BLaER1 (cell line): ENCODE results near the gene PPARG.

ENCODE experiments used
- H3K27ac ChIP-seq: shearing (Covaris generic); formaldehyde crosslinking; 2 replicates; pipeline ENCODE4 v1.8.1; 2022
- H3K27me3 ChIP-seq: shearing (Covaris generic); formaldehyde crosslinking; 2 replicates; pipeline ENCODE4 v1.8.1; 2022
- H3K36me3 ChIP-seq: shearing (Covaris generic); formaldehyde crosslinking; 2 replicates; pipeline ENCODE4 v1.8.1; 2022
- H3K4me1 ChIP-seq: shearing (Covaris generic); formaldehyde crosslinking; 2 replicates; pipeline ENCODE4 v1.8.1; 2022
- H3K4me2 ChIP-seq: shearing (Covaris generic); formaldehyde crosslinking; 2 replicates; pipeline ENCODE4 v1.8.1; 2022
- H3K4me3 ChIP-seq: shearing (Covaris generic); formaldehyde crosslinking; 2 replicates; pipeline ENCODE4 v1.8.1; 2022
- H3K9ac ChIP-seq: shearing (Covaris generic); formaldehyde crosslinking; 2 replicates; pipeline ENCODE4 v1.8.1; 2022
- H3K9me3 ChIP-seq: shearing (Covaris generic); formaldehyde crosslinking; 2 replicates; pipeline ENCODE4 v1.8.1; 2022
- H4K20me1 ChIP-seq: shearing (Covaris generic); formaldehyde crosslinking; 2 replicates; pipeline ENCODE4 v1.8.1; 2022
- Cebpa-rat ChIP-seq: shearing (Covaris generic); IDR thresholded peaks from 2 replicates; pipeline ENCODE4 v1.8.1; 2022

PPARG gene

DNA sequence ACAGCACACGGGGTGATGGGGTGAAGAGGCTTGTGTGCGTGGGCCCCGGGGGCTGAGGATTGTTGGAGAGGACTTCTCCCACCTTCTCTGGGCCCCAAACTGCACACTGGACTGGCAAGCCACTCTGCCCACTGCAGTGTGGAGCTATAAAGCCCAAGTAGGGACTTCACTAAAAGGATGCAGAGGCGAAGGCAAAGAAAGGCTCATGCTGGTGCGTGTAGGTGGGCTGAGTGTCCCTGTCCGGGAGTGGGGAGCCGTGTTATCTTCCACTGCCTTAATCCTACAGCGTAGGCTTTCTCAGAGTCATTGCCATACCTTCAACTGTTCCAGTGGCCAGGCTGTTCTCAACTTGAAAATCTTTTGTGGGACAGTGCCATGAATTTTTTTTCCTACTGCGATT is 3.9 kb downstream of the PPARG start:
- Histone ChIP-seq H3K4me1 (no peaks in the 10 kb centered on the region), H3K9ac (no peak overlapping the region), H3K4me2 (no peak overlapping the region), H3K27ac (no peak overlapping the region), H3K27me3 (peaks cover 12% of the 10 kb centered on the region), H3K4me3 (no peak overlapping the region), H3K36me3 (no peaks in the 10 kb centered on the region), H4K20me1 (no peaks in the 10 kb centered on the region), H3K9me3 (peaks cover 10% of the 10 kb centered on the region)
- TF ChIP-seq Cebpa-rat: no peak

DNA sequence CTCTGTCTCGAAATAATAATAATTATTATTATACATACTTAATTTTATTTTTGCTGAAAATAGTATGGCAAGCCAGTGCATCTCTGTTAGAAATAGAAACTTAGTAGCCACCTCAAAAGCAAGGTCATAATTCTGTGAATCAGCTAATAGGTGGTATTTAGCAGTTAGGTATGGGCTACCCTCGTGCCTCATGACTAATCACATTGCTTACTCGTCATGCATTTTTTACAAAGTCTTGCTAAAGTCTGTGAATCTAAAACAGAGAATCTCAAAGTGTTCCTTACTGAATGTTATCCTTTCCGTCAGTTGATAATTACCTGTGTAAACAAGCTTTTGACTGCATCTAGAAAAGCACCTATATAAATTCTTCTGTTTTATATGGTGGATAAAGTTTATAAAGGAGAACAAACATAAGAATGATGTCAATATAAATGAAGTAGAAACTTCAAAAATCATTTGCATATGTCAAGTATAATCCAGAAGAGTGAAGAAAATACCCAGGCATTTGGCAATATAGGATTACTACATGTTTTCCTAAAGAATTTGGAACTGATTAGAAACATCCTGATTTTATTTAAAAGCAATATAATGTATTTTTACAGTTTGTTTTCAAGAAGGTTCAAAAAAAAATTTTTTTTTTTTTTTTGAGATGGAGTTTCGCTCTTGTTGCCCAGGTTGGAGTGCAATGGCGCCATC is 6.2 kb downstream of the PPARG start:
- Histone ChIP-seq H3K4me3 (no peak overlapping the region), H4K20me1 (no peaks in the 10 kb centered on the region), H3K9me3 (no peaks in the 10 kb centered on the region), H3K4me1 (no peaks in the 10 kb centered on the region), H3K9ac (no peak overlapping the region), H3K36me3 (no peaks in the 10 kb centered on the region), H3K4me2 (no peak overlapping the region), H3K27me3 (no peaks in the 10 kb centered on the region), H3K27ac (no peak overlapping the region)
- TF ChIP-seq Cebpa-rat: no peak

DNA sequence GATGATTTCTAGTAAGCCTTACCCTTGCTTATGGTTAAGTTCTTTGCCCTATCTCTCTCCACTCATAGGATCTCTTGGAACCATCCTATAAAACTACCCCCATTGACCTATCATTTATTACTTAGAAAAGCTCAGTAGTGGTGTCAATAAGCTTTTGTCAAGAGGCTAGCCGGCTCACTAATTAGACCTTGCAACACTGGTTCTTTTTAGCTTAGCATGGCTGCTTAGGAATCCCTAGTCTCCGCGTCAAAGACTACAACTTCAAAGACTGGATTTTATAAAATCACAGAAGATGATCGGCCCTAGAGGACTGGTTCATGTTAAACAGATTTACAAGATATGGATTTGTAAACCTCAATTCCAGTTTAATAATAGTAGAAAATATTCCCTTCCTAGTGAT is 7.6 kb downstream of the PPARG start:
- no peak overlapping the region for H3K27ac ChIP-seq
- no peak overlapping the region for H3K9ac ChIP-seq
- H3K4me2 ChIP-seq: no peak overlapping the region
- H3K4me3 ChIP-seq: no peak overlapping the region
- no peak for TF ChIP-seq Cebpa-rat
- no peaks in the 10 kb centered on the region for H4K20me1 ChIP-seq
- H3K4me1 ChIP-seq: no peaks in the 10 kb centered on the region
- H3K36me3 ChIP-seq: no peaks in the 10 kb centered on the region
- no peaks in the 10 kb centered on the region for H3K9me3 ChIP-seq
- no peaks in the 10 kb centered on the region for H3K27me3 ChIP-seq

GRCh38 chr3:12299026-12299425 is 10.2 kb downstream of the PPARG start:
- no peak for TF ChIP-seq Cebpa-rat
- H3K4me2 ChIP-seq: no peak overlapping the region
- H3K4me3 ChIP-seq: no peak overlapping the region
- no peak overlapping the region for H3K27ac ChIP-seq
- no peaks in the 10 kb centered on the region for H4K20me1 ChIP-seq
- no peaks in the 10 kb centered on the region for H3K9me3 ChIP-seq
- no peaks in the 10 kb centered on the region for H3K27me3 ChIP-seq
- no peaks in the 10 kb centered on the region for H3K36me3 ChIP-seq
- no peak overlapping the region for H3K9ac ChIP-seq
- no peaks in the 10 kb centered on the region for H3K4me1 ChIP-seq

DNA sequence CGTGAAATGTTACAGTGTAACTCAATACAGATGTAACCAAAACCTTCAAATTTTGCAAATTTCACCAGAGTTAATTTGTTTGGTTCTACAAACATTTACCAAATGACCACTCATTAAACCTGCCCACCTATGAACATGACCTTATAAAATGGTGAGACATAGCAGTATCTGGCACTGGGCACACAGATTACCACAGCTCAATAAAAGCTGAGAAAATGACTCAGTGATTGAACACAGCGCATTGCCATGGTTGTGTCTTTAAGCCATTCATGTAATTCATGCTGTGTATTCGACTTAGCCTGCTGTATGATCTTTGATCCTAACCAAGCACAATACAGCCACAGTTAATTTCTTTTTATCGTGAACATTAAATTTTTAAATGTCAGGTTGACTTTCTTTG is 11.3 kb downstream of the PPARG start:
- H3K4me2 ChIP-seq: no peak overlapping the region

DNA sequence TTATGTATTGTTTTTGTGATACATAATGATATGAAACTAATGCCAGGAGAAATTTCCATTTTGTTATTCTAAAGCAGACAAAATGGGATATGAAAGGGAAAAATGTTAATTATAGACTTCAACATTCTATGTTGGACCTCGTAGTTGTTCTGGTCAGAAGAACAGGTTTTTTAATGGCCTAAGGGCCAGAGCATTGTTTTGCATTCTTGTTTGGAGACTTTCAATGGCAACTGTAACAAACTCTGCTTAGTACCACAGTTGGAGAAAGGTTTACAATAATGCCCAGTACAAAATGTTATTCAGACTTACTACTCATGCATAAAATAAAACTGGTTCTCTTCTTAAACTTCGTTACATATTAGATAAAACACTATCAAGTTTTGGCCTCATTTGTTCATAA is 12.2 kb downstream of the PPARG start:
- no peak overlapping the region for H3K4me2 ChIP-seq
- no peaks in the 10 kb centered on the region for H3K9me3 ChIP-seq
- H4K20me1 ChIP-seq: no peaks in the 10 kb centered on the region
- no peaks in the 10 kb centered on the region for H3K36me3 ChIP-seq
- H3K4me3 ChIP-seq: no peak overlapping the region
- no peak overlapping the region for H3K9ac ChIP-seq
- H3K27ac ChIP-seq: no peak overlapping the region
- H3K27me3 ChIP-seq: no peaks in the 10 kb centered on the region
- no peaks in the 10 kb centered on the region for H3K4me1 ChIP-seq
- no peak for TF ChIP-seq Cebpa-rat

More for the DNA sequence above, 11.3 kb downstream of the PPARG start:
- Histone ChIP-seq H4K20me1 (no peaks in the 10 kb centered on the region), H3K36me3 (no peaks in the 10 kb centered on the region), H3K9me3 (no peaks in the 10 kb centered on the region), H3K4me1 (no peaks in the 10 kb centered on the region), H3K9ac (no peak overlapping the region), H3K27ac (no peak overlapping the region), H3K4me3 (no peak overlapping the region), H3K27me3 (no peaks in the 10 kb centered on the region)
- no peak for TF ChIP-seq Cebpa-rat

GRCh38 chr3:12301513-12301912 is 12.6 kb downstream of the PPARG start:
- Histone ChIP-seq H3K9me3 (no peaks in the 10 kb centered on the region), H3K4me3 (no peak overlapping the region), H3K9ac (no peak overlapping the region), H3K27me3 (no peaks in the 10 kb centered on the region), H3K36me3 (no peaks in the 10 kb centered on the region), H3K27ac (no peak overlapping the region), H4K20me1 (no peaks in the 10 kb centered on the region), H3K4me2 (no peak overlapping the region), H3K4me1 (no peaks in the 10 kb centered on the region)
- TF ChIP-seq Cebpa-rat: no peak

GRCh38 chr3:12302564-12302963 is 13.7 kb downstream of the PPARG start:
- H3K9ac ChIP-seq: no peak overlapping the region
- H3K4me1 ChIP-seq: no peaks in the 10 kb centered on the region
- no peaks in the 10 kb centered on the region for H3K36me3 ChIP-seq
- no peak for TF ChIP-seq Cebpa-rat
- no peaks in the 10 kb centered on the region for H4K20me1 ChIP-seq
- no peaks in the 10 kb centered on the region for H3K9me3 ChIP-seq
- H3K27me3 ChIP-seq: no peaks in the 10 kb centered on the region
- no peak overlapping the region for H3K4me2 ChIP-seq
- no peak overlapping the region for H3K27ac ChIP-seq
- H3K4me3 ChIP-seq: no peak overlapping the region

GRCh38 chr3:12303534-12303933 is 14.7 kb downstream of the PPARG start:
- H3K4me1 ChIP-seq: no peaks in the 10 kb centered on the region
- H3K9ac ChIP-seq: no peak overlapping the region
- H3K4me2 ChIP-seq: no peak overlapping the region
- no peak for TF ChIP-seq Cebpa-rat
- H3K27me3 ChIP-seq: no peaks in the 10 kb centered on the region
- no peaks in the 10 kb centered on the region for H4K20me1 ChIP-seq
- no peaks in the 10 kb centered on the region for H3K36me3 ChIP-seq
- no peaks in the 10 kb centered on the region for H3K9me3 ChIP-seq
- H3K27ac ChIP-seq: no peak overlapping the region
- no peak overlapping the region for H3K4me3 ChIP-seq

- Histone ChIP-seq H3K27ac (no peak overlapping the region), H4K20me1 (no peaks in the 10 kb centered on the region), H3K4me2 (no peak overlapping the region), H3K9me3 (no peaks in the 10 kb centered on the region), H3K36me3 (no peaks in the 10 kb centered on the region), H3K4me3 (no peak overlapping the region), H3K27me3 (no peaks in the 10 kb centered on the region), H3K4me1 (no peaks in the 10 kb centered on the region), H3K9ac (no peak overlapping the region)
- no peak for TF ChIP-seq Cebpa-rat
Measured at GRCh38 chr3:12303993-12304392, 15.1 kb downstream of the PPARG start.

GRCh38 chr3:12307136-12307535 is 18.3 kb downstream of the PPARG start:
- H3K4me1 ChIP-seq: no peaks in the 10 kb centered on the region
- no peaks in the 10 kb centered on the region for H3K27me3 ChIP-seq
- no peak overlapping the region for H3K4me2 ChIP-seq
- H4K20me1 ChIP-seq: no peaks in the 10 kb centered on the region
- H3K4me3 ChIP-seq: no peak overlapping the region
- H3K36me3 ChIP-seq: no peaks in the 10 kb centered on the region
- TF ChIP-seq Cebpa-rat: no peak
- H3K9me3 ChIP-seq: no peaks in the 10 kb centered on the region
- H3K27ac ChIP-seq: no peak overlapping the region
- H3K9ac ChIP-seq: no peak overlapping the region
